Measurements from ENCODE around the gene GCK. TPM values are rescaled to one million over a fixed set of nuclear protein-coding genes. Genes with fewer than 3 reads are reported as not detected.

GCK gene
- total RNA-seq, 2 experiments from 2014 or later, result 0.16 TPM; not detected in 1

- no peak for TF ChIP-seq CTCF (conservative IDR thresholded peaks at IDR 0.05; ENCODE audit: low read length)
- TF ChIP-seq EZH2phosphoT487 (IDR thresholded peaks at IDR 0.05; ENCODE audit: borderline replicate concordance, low read depth, low read length), result no peak
- POLR2A ChIA-PET, result interaction anchor here (0.5 kb wide), 1 partner anchor 38 kb away, joined by 4 read pairs; no protein-coding TSS in a partner anchor
- CTCF ChIA-PET (ENCODE audit: unreplicated experiment), result no interaction called here
Observed at GRCh38 chr7:44112997-44113763, 76.1 kb downstream of the GCK start.

GRCh38 chr7:44112231-44112996 lies 76.8 kb downstream of the GCK start:
- Histone ChIP-seq H3K4me1 (ENCODE audit: insufficient read depth, low read length, poor library complexity, severe bottlenecking) (peaks cover 10% of the 10 kb centered on the region), H4K20me1 (ENCODE audit: insufficient read depth, low read length) (no peaks in the 10 kb centered on the region), H3K9me2 (ENCODE audit: insufficient read depth, low read length) (no peaks in the 10 kb centered on the region), H3K4me3 (ENCODE audit: low read depth, low read length, poor library complexity, severe bottlenecking) (no peak overlapping the region), H3K79me2 (ENCODE audit: insufficient read depth, low read depth, low read length) (no peaks in the 10 kb centered on the region), H3K36me3 (ENCODE audit: insufficient read depth, low read length) (peaks cover 67% of the 10 kb centered on the region), H2AFZ (ENCODE audit: low read length) (no peak overlapping the region), H3K4me2 (ENCODE audit: low read length) (no peak overlapping the region), H3K27ac (ENCODE audit: low read depth, low read length, poor library complexity, severe bottlenecking) (no peak overlapping the region), H3K9me3 (ENCODE audit: low read length) (no peaks in the 10 kb centered on the region)
- no TSS peak for BruUV-seq (replicated peaks)
- intact Hi-C loops (cut with micrococcal nuclease; ENCODE audit: unreplicated experiment), result no loop called here
- ChIA-PET POLR2A (interaction anchor here (1.3 kb wide), 1 partner anchor 13 kb away, joined by 3 read pairs; no protein-coding TSS in a partner anchor), CTCF (ENCODE audit: unreplicated experiment) (no interaction called here)
- no peak for TF ChIP-seq CTCF (conservative IDR thresholded peaks at IDR 0.05; ENCODE audit: low read length)
- TF ChIP-seq EZH2phosphoT487 (IDR thresholded peaks at IDR 0.05; ENCODE audit: borderline replicate concordance, low read depth, low read length), result no peak
- no peak for DNase-seq (ENCODE audit: low spot score)

More at GRCh38 chr7:44112997-44113763, 76.1 kb downstream of the GCK start:
- H3K4me3 ChIP-seq (ENCODE audit: low read depth, low read length, poor library complexity, severe bottlenecking), result no peak overlapping the region
- H2AFZ ChIP-seq (ENCODE audit: low read length), result no peak overlapping the region
- no peaks in the 10 kb centered on the region for H3K9me2 ChIP-seq (ENCODE audit: insufficient read depth, low read length)
- intact Hi-C loops (cut with micrococcal nuclease; ENCODE audit: unreplicated experiment), result no loop called here
- no peaks in the 10 kb centered on the region for H3K79me2 ChIP-seq (ENCODE audit: insufficient read depth, low read depth, low read length)
- DNase-seq (ENCODE audit: low spot score), result no peak
- H3K4me1 ChIP-seq (ENCODE audit: insufficient read depth, low read length, poor library complexity, severe bottlenecking), result peaks cover 10% of the 10 kb centered on the region
- no peak overlapping the region for H3K27ac ChIP-seq (ENCODE audit: low read depth, low read length, poor library complexity, severe bottlenecking)
- H4K20me1 ChIP-seq (ENCODE audit: insufficient read depth, low read length), result no peaks in the 10 kb centered on the region
- no peaks in the 10 kb centered on the region for H3K9me3 ChIP-seq (ENCODE audit: low read length)
- no TSS peak for BruUV-seq (replicated peaks)
- H3K36me3 ChIP-seq (ENCODE audit: insufficient read depth, low read length), result peaks cover 74% of the 10 kb centered on the region
- H3K4me2 ChIP-seq (ENCODE audit: low read length), result no peak overlapping the region

Measured in OCI-LY7 (cell line).